Spleen (tissue), 11 donors: ENCODE results near the gene DYDC2. TPM values are rescaled to one million over a fixed set of nuclear protein-coding genes. Genes with fewer than 3 reads are reported as not detected.

Experiments
- DNase-seq: peaks from one replicate; pipeline ENCODE4 v3.0.0-alpha.2; 2020
- H3K27ac ChIP-seq, 8 donors: fragments of 200-600 bp; sonication (generic) in 7 of 8; 1 replicate in 4 of 8; 2 replicates in 4 of 8; pipeline versions ENCODE4 v1.5.0 to v1.8.0; 2016 to 2021; ENCODE audit warnings: inconsistent platforms in 4 of 8, mild to moderate bottlenecking in 4 of 8, moderate library complexity in 1 of 8
- H3K27me3 ChIP-seq, 7 donors: fragments of 200-600 bp; sonication (generic) in 6 of 7; replicated peaks in 1 of 7; 1 replicate in 4 of 7; 2 replicates in 3 of 7; pipeline versions ENCODE4 v1.5.0 to v1.8.0; 2016 to 2021; ENCODE audit warnings: inconsistent platforms in 3 of 7, mild to moderate bottlenecking in 1 of 7
- H3K36me3 ChIP-seq, 6 donors: fragments of 200-600 bp; sonication (generic) in 5 of 6; 1 replicate in 4 of 6; 2 replicates in 2 of 6; pipeline versions ENCODE4 v1.5.0 to v1.8.0; 2016 to 2021; ENCODE audit warnings: inconsistent platforms in 2 of 6
- H3K4me1 ChIP-seq, 6 donors: fragments of 200-600 bp; sonication (generic) in 5 of 6; 1 replicate in 3 of 6; 2 replicates in 3 of 6; pipeline versions ENCODE4 v1.5.0 to v1.8.0; 2016 to 2021; ENCODE audit warnings: inconsistent platforms in 3 of 6
- H3K4me3 ChIP-seq, 8 donors: fragments of 200-600 bp; sonication (generic) in 7 of 8; 1 replicate in 4 of 8; 2 replicates in 4 of 8; pipeline versions ENCODE4 v1.5.0 to v1.8.0; 2016 to 2021; ENCODE audit warnings: inconsistent platforms in 4 of 8, mild to moderate bottlenecking in 4 of 8, moderate library complexity in 2 of 8
- H3K9me3 ChIP-seq, 8 donors: fragments of 200-600 bp; sonication (generic) in 7 of 8; 1 replicate in 4 of 8; 2 replicates in 4 of 8; pipeline versions ENCODE4 v1.5.0 to v1.8.0; 2016 to 2021; ENCODE audit warnings: inconsistent platforms in 4 of 8
- CTCF ChIP-seq, 11 experiments: fragments of 200-600 bp in 7 of 11; fragments of 450-650 bp in 4 of 11; sonication (generic) in 4 of 11; IDR thresholded peaks in 8 of 11; conservative IDR thresholded peaks in 3 of 11; 1 replicate in 7 of 11; 2 replicates in 4 of 11; pipeline versions ENCODE4 v1.4.0 to v1.8.0; 2016 to 2021; ENCODE audit warnings: antibody characterized with exemption in 11 of 11, inconsistent platforms in 4 of 11, mild to moderate bottlenecking in 1 of 11
- POLR2A ChIP-seq, 3 donors: fragments of 450-650 bp; IDR thresholded peaks; one replicate each; pipeline ENCODE4 v1.5.1; 2017; ENCODE audit warnings: antibody characterized with exemption in 3 of 3, mild to moderate bottlenecking in 1 of 3
- POLR2AphosphoS5 ChIP-seq, 3 donors: sonication (generic); formaldehyde crosslinking; IDR thresholded peaks; one replicate each; pipeline ENCODE4 v1.5.1; 2017; ENCODE audit warnings: antibody characterized with exemption in 3 of 3
- WGBS, 5 donors: extraction: QIAGEN DNeasy Blood & Tissue Kit in 3 of 5; methylation state at CpG; one replicate each; pipeline versions ENCODE4 v1.1.5 to v1.1.7; 2013 to 2018; 5-methylcytosine and 5-hydroxymethylcytosine counted together
- intact Hi-C: fragments of 100-400 bp; cut with DNase I; formaldehyde crosslinking; loops from one replicate; pipeline ENCODE4 v1.15.0; 2023; ENCODE audit warnings: low total_unique reads
- polyA plus RNA-seq, 3 donors: library from polyadenylated mRNA; stranded (reverse); fragments of 200-250 nt; gene quantifications; one replicate each; pipeline ENCODE4 v1.2.1, GENCODE V29; 2013
- total RNA-seq, 7 donors: library from RNA; depleted of rRNA in 3 of 7; stranded (reverse); fragments of >200 nt in 3 of 7; fragmentation: NEBNext Ultra II Directional in 4 of 7; extraction: Animal tissue kit (Norgen Biotek cat#: 25700) in 4 of 7; gene quantifications; one replicate each; pipeline versions ENCODE4 v1.1.0 to v1.2.1, GENCODE V29; 2016 to 2021
- donor health status: healthy with polysubstance abuse.
- donor health status: DM: no; HTN: no; CAD: no; lungs with moderate emphysema.
- donor health status: DM: no; HTN: no; CAD: no.
- donor health status: Bipolar disorder and iron deficiency.
- donor health status: healthy.
- donor health status: DM: no; HTN: no; CAD: no.
- donor health status: DM: yes; HTN: yes; CAD: no.

Gene DYDC2
- total and polyA plus RNA-seq, 10 donors: not detected

- WGBS, 5 donors: 86 to 98% (median 91%) methylated on average over 2 of the region's 2 CpGs
Observed at GRCh38 chr10:80319318-80319717, 37.3 kb upstream of the DYDC2 start.

GRCh38 chr10:80319725-80320290 lies 36.8 kb upstream of the DYDC2 start:
- TF ChIP-seq POLR2A (IDR thresholded peaks at IDR 0.05) (no peak), CTCF (IDR thresholded peaks at IDR 0.05 in 8 of 11, conservative IDR thresholded peaks at IDR 0.05 in 3 of 11) (no peak), POLR2AphosphoS5 (IDR thresholded peaks at IDR 0.05) (no peak)
- WGBS, 5 donors: 85 to 97% (median 95%) methylated on average over 2 of the region's 2 CpGs
- Histone ChIP-seq H3K27me3 (no peaks in the 10 kb centered on the region), H3K36me3 (no peaks in the 10 kb centered on the region), H3K27ac (no peak overlapping the region), H3K4me3 (no peak overlapping the region), H3K9me3 (no peaks in the 10 kb centered on the region), H3K4me1 (no peaks in the 10 kb centered on the region)
- DNase-seq: no peak
- intact Hi-C loops: no loop called here

More at GRCh38 chr10:80319318-80319717, 37.3 kb upstream of the DYDC2 start:
- no peak overlapping the region for H3K27ac ChIP-seq
- H3K4me3 ChIP-seq: no peak overlapping the region
- no peaks in the 10 kb centered on the region for H3K9me3 ChIP-seq
- DNase-seq: no peak
- H3K4me1 ChIP-seq: no peaks in the 10 kb centered on the region
- no peaks in the 10 kb centered on the region for H3K36me3 ChIP-seq
- no peak for TF ChIP-seq CTCF (IDR thresholded peaks at IDR 0.05 in 8 of 11, conservative IDR thresholded peaks at IDR 0.05 in 3 of 11)
- no peak for TF ChIP-seq POLR2AphosphoS5 (IDR thresholded peaks at IDR 0.05)
- TF ChIP-seq POLR2A (IDR thresholded peaks at IDR 0.05): no peak
- H3K27me3 ChIP-seq: no peaks in the 10 kb centered on the region
- intact Hi-C loops: no loop called here

- H3K4me3 ChIP-seq: no peak overlapping the region
- intact Hi-C loops: no loop called here
- H3K27ac ChIP-seq: no peak overlapping the region
- H3K27me3 ChIP-seq: no peaks in the 10 kb centered on the region
- no peaks in the 10 kb centered on the region for H3K9me3 ChIP-seq
- no peaks in the 10 kb centered on the region for H3K4me1 ChIP-seq
- no peak for DNase-seq
- no peaks in the 10 kb centered on the region for H3K36me3 ChIP-seq
- no peak for TF ChIP-seq POLR2AphosphoS5 (IDR thresholded peaks at IDR 0.05)
- no peak for TF ChIP-seq CTCF (IDR thresholded peaks at IDR 0.05 in 8 of 11, conservative IDR thresholded peaks at IDR 0.05 in 3 of 11)
- no peak for TF ChIP-seq POLR2A (IDR thresholded peaks at IDR 0.05)
Observed at GRCh38 chr10:80320377-80320776, 36.2 kb upstream of the DYDC2 start.

- Histone ChIP-seq H3K4me1 (no peaks in the 10 kb centered on the region), H3K9me3 (no peaks in the 10 kb centered on the region), H3K4me3 (no peak overlapping the region), H3K27me3 (no peaks in the 10 kb centered on the region), H3K36me3 (no peaks in the 10 kb centered on the region), H3K27ac (no peak overlapping the region)
- no peak for DNase-seq
- intact Hi-C loops: no loop called here
- TF ChIP-seq CTCF (IDR thresholded peaks at IDR 0.05 in 8 of 11, conservative IDR thresholded peaks at IDR 0.05 in 3 of 11) (no peak), POLR2AphosphoS5 (IDR thresholded peaks at IDR 0.05) (no peak), POLR2A (IDR thresholded peaks at IDR 0.05) (no peak)
- 94 to 97% (median 96%) methylated on average over 5 of the region's 5 CpGs for WGBS, 5 donors
Observed at GRCh38 chr10:80321183-80321582, 35.4 kb upstream of the DYDC2 start.
